Activated CD4-positive, alpha-beta T cell treated with anti-CD3 and anti-CD28 coated beads for 24 hours (primary cell): ENCODE measurements around the gene DNAJC18.

ENCODE experiments used
- DNase-seq, 2 donors: peaks; one replicate each; pipeline ENCODE4 v3.0.0-alpha.2; 2020; ENCODE audit warnings: low read depth in 2 of 2

DNAJC18 gene

GRCh38 chr5:139403787-139404483 lies 35.4 kb downstream of the DNAJC18 start, which contains the start of gene SPATA24:
SPATA24 (minus strand) TSS chr5:139404089; CDS start chr5:139404060, 29 bp downstream.
- peak; percentile 95 to 97 for DNase-seq

DNA sequence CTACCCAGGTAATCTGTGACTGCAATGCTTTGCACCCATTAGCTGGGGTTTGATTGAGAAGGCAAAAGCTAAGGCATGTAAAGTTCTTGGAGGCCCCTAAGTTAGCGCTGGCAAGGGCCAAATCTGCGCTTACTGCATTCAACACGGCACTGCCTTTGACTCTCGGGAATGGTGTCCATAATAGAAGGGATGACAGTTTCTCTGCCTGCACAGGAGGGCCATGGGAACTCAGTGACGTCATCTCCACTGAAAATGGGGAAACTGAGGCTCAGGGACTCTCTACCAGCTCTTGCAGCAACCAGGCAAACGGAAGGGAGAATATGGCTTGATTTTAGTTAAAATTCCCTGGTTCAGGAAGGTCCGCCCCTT lies 35.9 kb downstream of the DNAJC18 start:
- DNase-seq = no peak

- no peak for DNase-seq
Measured at GRCh38 chr5:139402561-139403158, 36.7 kb downstream of the DNAJC18 start.

DNA sequence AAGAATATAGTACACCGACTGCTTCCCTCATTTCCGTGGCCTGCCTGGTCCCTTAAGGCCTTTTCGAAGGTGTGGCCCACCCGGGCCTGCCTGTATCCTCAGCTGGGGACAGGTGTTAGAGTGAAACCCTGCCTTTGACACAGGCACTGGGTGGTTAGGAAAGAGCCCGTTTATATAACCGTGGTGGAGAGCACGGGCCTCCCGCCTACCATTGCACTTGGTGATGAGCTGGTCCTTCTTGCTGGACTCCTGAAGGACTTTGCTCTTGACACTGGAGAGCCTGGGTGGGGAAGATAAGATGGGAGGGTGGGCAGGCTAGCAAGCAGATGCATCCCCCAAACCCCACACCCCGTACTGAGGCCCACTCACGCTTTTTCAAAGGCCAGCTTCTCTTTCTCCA lies 37.8 kb downstream of the DNAJC18 start:
- no peak for DNase-seq

- no peak for DNase-seq
Measured at GRCh38 chr5:139399501-139400121, 39.7 kb downstream of the DNAJC18 start.

- DNase-seq = no peak
Measured at GRCh38 chr5:139397921-139398320, 41.4 kb downstream of the DNAJC18 start.

DNA sequence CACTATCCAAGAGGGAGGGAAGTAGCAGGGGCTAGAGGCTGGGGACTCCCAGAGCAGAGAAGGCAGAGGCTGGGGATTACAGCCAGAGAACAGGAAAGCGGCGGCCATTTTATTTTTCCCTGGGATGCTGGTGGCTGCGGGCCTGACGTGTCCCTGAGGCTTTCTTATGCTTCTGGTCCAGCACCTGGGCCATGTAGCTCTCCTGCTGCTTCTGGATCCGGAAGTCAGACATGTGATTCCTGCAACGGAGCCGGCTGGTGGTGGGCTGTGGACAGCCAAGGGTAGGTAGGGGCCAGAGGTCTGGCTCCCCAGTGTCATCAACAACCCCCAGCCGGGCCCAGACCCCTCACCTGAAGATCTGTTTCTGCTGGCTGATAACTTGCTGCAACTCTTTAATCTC lies 42.6 kb downstream of the DNAJC18 start:
- no peak for DNase-seq

GRCh38 chr5:139395844-139396640 lies 43.3 kb downstream of the DNAJC18 start:
- no peak for DNase-seq

GRCh38 chr5:139394654-139395566 lies 44.4 kb downstream of the DNAJC18 start, which contains the start of gene PROB1:
PROB1 (minus strand) TSS chr5:139395104; CDS start chr5:139395081, 23 bp downstream.
- no peak for DNase-seq

DNA sequence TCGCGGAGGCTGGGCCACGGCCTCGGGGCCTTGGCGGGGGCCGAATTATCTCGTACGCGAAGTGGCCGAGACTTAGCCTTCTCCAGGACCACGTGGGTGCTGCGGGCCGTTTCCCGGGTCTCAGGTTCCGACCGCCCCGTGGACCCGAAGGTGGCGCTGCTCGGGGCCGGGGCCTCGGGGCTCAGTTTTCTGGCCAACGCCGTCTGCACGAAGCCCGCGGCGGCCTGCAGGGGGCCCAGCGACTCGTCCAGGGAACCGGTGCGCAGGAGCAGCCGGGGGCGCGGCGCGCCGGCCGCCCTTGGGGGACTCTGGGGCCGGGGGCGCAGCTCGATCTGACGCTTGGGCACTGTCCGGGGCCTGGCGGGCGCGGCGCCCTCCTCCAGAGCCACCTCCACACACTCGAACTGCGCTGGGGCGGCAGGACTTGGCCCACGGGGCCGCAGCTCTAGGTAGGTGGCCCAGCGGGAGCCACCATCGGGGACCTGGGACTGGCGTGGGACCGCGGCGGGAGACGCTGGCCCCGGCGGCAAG lies 45.1 kb downstream of the DNAJC18 start:
- no peak for DNase-seq

GRCh38 chr5:139393497-139394122 lies 45.7 kb downstream of the DNAJC18 start:
- no peak for DNase-seq

DNA sequence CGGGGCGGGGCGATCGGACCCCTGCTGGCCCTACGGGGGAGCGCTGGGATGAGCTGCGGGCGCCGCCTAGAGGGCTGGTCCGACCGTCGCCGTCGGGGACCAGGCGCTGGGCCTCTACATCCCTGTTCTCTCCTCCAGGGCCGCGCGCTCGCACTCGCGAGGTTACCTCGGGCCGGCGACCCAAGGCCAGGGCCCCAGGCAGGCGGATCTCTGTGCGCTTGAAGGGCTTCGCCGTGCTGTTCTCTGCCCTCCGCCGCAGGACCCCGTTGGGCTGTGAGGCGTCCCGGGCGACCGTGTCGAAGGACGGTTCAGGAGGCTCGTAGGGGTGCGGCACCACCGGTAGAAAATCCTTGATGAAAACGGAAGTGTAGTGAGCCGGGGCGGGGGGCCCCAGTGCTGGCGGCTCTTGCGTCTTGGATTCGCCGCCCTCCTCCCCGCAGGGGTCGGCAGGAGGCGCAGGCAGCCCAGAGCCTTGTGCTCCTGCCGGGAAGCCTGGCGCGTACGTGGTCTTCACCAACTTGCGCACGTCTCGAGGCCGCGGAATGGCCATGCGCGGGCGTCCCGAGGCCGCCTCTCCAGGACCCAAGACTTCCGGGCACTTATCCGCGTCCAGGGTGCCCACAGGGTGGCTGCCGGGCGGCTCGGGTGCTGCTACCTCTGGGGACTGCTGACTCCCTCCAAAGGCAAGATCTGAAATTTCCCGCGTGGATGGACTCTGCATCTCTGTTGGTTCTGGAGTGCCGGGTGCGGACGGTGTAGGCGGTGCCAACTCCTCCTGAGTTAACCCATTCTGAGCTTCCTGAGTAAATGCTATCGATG lies 46.4 kb downstream of the DNAJC18 start:
- peak; percentile 53 to 81 for DNase-seq

- no peak for DNase-seq
Measured at GRCh38 chr5:139392324-139392677, 47.0 kb downstream of the DNAJC18 start.

DNA sequence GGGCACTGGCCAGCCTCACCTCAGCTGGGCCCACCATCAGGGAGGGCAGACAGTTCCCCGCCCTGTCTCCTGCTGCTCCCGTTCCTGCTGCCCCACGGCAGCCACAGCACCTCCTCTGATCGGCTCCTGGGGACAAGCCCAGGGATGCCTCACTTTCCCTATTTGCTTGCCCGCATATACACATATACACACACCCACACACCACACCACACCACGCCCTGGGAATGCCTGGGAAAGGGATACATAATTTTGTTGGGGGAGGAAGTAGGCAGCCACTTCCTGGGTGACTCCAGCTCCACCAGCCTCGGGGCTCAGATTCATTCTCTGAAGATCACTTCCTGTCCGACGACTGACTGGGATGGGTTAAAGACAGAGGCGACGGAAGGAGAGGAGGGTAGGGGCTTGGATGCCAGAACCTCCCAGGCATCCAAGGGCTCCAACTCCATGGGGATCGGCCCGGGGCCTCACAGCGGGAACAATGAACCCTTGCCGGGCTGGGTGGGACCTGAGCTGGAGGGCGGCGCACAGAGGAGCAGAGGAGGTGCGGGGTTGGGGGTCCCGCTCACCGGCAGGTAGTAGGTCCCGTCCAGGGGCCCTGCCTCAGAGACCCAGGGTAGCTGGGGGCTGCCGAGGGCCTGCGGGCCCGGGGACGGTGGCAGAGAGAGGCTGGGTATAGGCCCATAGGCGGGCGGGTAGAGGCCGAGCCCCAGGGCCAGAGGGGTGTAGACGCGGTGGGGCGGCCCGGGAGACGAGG lies 47.6 kb downstream of the DNAJC18 start:
- DNase-seq = no peak

DNA sequence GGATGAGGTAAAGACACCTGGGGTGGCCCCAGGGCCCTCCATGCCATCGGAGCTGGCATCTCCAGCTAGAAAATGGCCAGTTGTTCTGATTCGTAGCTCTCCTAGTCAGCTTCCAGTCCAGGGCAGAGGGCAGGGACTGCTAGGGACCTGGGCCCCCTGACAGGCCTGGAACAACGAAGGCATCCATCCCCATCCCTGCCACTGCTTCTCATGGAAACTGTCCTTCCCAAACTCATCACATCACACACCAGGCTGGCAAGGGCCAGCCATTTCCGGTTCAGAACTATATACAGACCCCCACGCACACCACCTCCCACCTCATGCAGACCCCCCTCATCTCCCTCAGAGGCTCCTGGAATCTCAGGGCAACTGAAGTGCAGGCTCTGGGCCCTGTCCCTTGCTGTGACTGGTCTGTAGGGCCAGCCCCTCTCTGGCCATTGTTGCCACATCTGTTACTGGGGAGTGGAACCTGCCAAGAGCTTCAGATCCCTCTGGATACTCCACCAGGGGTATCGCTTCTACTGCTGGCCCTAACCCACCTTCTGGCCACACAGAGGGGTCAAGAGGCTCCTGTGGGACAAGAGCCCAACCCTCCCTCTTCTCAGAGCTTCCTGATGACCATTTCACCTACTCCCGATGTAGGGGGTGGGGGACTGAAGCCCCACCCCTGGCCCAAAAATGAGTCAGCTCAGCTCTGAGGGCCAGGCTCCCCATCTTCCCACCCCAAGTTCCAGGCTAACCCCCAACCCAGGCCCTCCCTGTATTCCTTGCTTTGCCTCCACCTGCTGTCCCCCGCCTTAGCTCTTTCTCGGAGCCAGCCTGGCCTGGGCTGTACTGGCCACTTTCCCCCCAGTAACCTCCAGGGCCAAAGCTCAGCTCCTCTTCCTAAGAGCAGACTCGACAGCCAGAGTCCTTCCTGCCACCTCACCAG lies 48.4 kb downstream of the DNAJC18 start:
- no peak for DNase-seq

DNA sequence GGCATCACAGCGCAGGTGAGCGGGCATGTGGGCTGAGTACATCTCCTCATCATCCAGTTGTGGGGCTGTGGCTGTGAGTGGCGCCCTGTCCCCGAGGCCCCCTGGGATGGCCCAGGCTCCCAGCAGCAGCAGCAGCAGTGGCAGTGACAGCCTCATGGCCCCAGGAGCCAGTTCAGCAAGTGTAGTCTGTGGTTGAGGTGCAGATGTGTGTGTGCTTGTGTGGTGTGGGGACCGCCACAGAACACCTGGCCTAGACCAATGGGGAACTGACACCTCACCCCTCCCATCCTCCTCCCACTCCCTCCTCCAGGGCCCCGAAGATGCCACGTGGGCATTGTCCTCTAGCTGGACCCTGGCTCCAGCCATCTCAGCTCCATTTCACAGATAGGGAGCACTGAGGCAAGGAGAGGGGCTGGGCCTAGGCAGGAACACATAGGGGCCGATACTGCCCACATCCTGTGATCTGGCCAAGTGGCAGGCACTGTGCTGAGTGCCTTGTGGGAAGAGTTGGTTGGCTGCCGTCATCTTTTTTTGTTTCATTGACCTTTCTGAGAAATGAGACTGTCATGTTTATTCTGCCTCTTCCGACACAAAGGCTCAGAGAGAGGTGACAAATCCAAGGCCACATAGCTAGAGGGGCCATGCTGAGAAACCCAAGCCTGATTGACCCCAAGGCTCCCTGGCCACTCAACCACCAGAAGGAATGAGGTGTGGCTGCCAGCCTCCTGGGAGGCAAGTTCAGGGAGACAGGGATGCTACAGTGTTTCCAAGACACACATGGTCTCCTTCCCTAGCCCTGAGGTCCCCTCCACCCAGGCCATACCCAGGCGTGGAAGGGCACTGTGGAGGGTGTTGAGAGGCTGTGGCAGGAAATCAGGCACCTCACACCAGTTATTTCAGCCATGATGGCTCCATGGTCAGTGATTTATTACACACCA lies 49.4 kb downstream of the DNAJC18 start, which contains the start of gene MZB1:
Gene MZB1 (minus strand): TSS at position 213 of the 938 bp plus-strand sequence. CDS start 57 bp downstream, at position 156.
- DNase-seq = no peak
